Right lobe of liver (tissue), 6 donors: ENCODE results near the gene USP40. TPM values are rescaled to one million over a fixed set of nuclear protein-coding genes. Genes with fewer than 3 reads are reported as not detected.

Experiments
- ATAC-seq, 4 donors: fragments of 200-7000 bp; cut with Tn5 transposase; one replicate each; pipeline ENCODE4 v1.9.1; 2020; ENCODE audit warnings: mild to moderate bottlenecking in 4 of 4, moderate library complexity in 4 of 4
- DNase-seq, 3 donors: peaks; one replicate each; pipeline ENCODE4 v3.0.0-alpha.2; 2020
- H3K27ac ChIP-seq, 3 donors: fragments of 200-600 bp; one replicate each; pipeline ENCODE4 v1.8.0; 2022
- H3K27me3 ChIP-seq, 2 donors: fragments of 200-600 bp; one replicate each; pipeline ENCODE4 v1.8.0; 2022
- H3K36me3 ChIP-seq, 4 donors: fragments of 200-600 bp; sonication (generic) in 1 of 4; one replicate each; pipeline versions ENCODE4 v1.5.1 to v1.8.0; 2017 to 2022; ENCODE audit warnings: control low read depth in 1 of 4
- H3K4me1 ChIP-seq, 4 donors: fragments of 200-600 bp; sonication (generic) in 1 of 4; one replicate each; pipeline versions ENCODE4 v1.5.1 to v1.8.0; 2017 to 2022; ENCODE audit warnings: control low read depth in 1 of 4
- H3K4me3 ChIP-seq, 3 donors: fragments of 200-600 bp; one replicate each; pipeline ENCODE4 v1.8.0; 2022
- H3K9me3 ChIP-seq, 4 donors: fragments of 200-600 bp; sonication (generic) in 1 of 4; one replicate each; pipeline versions ENCODE4 v1.5.1 to v1.8.0; 2017 to 2022; ENCODE audit warnings: control low read depth in 1 of 4
- CTCF ChIP-seq, 4 donors: fragments of 200-600 bp in 3 of 4; fragments of 450-650 bp in 1 of 4; IDR thresholded peaks; one replicate each; pipeline versions ENCODE4 v1.5.1 to v1.8.0; 2016 to 2022; ENCODE audit warnings: antibody characterized with exemption in 4 of 4, mild to moderate bottlenecking in 2 of 4
- POLR2A ChIP-seq: fragments of 450-650 bp; IDR thresholded peaks from one replicate; pipeline ENCODE4 v1.6.1; 2017; ENCODE audit warnings: antibody characterized with exemption, mild to moderate bottlenecking
- WGBS: methylation state at CpG from one replicate; pipeline ENCODE4 v1.1.6; 2018; ENCODE audit warnings: low coverage, low lambda C conversion rate; ENCODE audit not compliant: insufficient coverage; ENCODE audit errors: missing lambda C conversion rate; 5-methylcytosine and 5-hydroxymethylcytosine counted together
- intact Hi-C, 2 donors: fragments of 100-400 bp; cut with DNase I; formaldehyde crosslinking; loops; one replicate each; pipeline versions ENCODE4 v1.11.2 to v1.14.1; 2022
- total RNA-seq, 6 experiments: library from RNA; depleted of rRNA in 2 of 6; stranded (reverse); fragments of >200 nt in 2 of 6; fragmentation: NEBNext Ultra II Directional in 3 of 6; extraction: Animal tissue kit (Norgen Biotek cat#: 25700) in 3 of 6; gene quantifications; one replicate each; pipeline versions ENCODE4 v1.1.0 to v1.2.4, GENCODE V29; 2016 to 2023
- donor health status: DM: no; HTN: yes; CAD: no.
- donor health status: DM: no; HTN: no; CAD: no.
- donor health status: DM: no; HTN: no; CAD: no.
- donor health status: DM: no; HTN: yes; CAD: no.
- donor health status: DM: no; HTN: yes; CAD: no.

USP40 gene
- total RNA-seq, 6 experiments from 2014 or later = 19.9 to 38.8 (median 27.0) TPM

GRCh38 chr2:233473878-233474277 lies 92.7 kb downstream of the USP40 start:
- intact Hi-C loops = no loop called here
- Histone ChIP-seq H3K27ac (no peak overlapping the region), H3K9me3 (no peaks in the 10 kb centered on the region), H3K36me3 (peaks cover 0 to 18% (median 0%) of the 10 kb centered on the region in 4 donors), H3K4me3 (no peak overlapping the region), H3K27me3 (no peaks in the 10 kb centered on the region), H3K4me1 (no peaks in the 10 kb centered on the region)
- TF ChIP-seq CTCF (IDR thresholded peaks at IDR 0.05) = no peak
- TF ChIP-seq POLR2A = no peak
- no CpG with 5 or more reads among the region's 10 CpGs for WGBS
- DNase-seq = peak in 1 of 3 donors; percentile 40
- peak in 1 of 4 donors; percentile 5 for ATAC-seq

- ATAC-seq (no peak), DNase-seq (peak in 1 of 3 donors; percentile 33)
- Histone ChIP-seq H3K27me3 (no peaks in the 10 kb centered on the region), H3K9me3 (no peaks in the 10 kb centered on the region), H3K4me3 (no peak overlapping the region), H3K4me1 (no peaks in the 10 kb centered on the region), H3K27ac (no peak overlapping the region), H3K36me3 (peaks cover 0 to 19% (median 0%) of the 10 kb centered on the region in 4 donors)
- WGBS = 100% methylated on average over 3 of the region's 19 CpGs
- no peak for TF ChIP-seq CTCF (IDR thresholded peaks at IDR 0.05)
- TF ChIP-seq POLR2A = no peak
- intact Hi-C loops = no loop called here
These were observed 93.2 kb downstream of the USP40 start for GRCh38 chr2:233473386-233473791.

GRCh38 chr2:233471291-233472035 lies 95.1 kb downstream of the USP40 start:
- H3K36me3 ChIP-seq = peaks cover 0 to 9% (median 0%) of the 10 kb centered on the region in 4 donors
- DNase-seq (peak in 1 of 3 donors; percentile 34), ATAC-seq (no peak)

GRCh38 chr2:233470839-233471238 lies 95.7 kb downstream of the USP40 start:
- no peaks in the 10 kb centered on the region for H3K9me3 ChIP-seq
- TF ChIP-seq CTCF (IDR thresholded peaks at IDR 0.05) (no peak), POLR2A (no peak)
- DNase-seq (peak in 2 of 3 donors; percentile 36 to 54), ATAC-seq (no peak)
- no peak overlapping the region for H3K4me3 ChIP-seq
- no peaks in the 10 kb centered on the region for H3K4me1 ChIP-seq
- WGBS = 100% methylated on average over 4 of the region's 14 CpGs
- H3K36me3 ChIP-seq = peaks cover 0 to 10% (median 0%) of the 10 kb centered on the region in 4 donors
- no peak overlapping the region for H3K27ac ChIP-seq
- H3K27me3 ChIP-seq = no peaks in the 10 kb centered on the region
- intact Hi-C loops = no loop called here

More at GRCh38 chr2:233471291-233472035, 95.1 kb downstream of the USP40 start:
- Histone ChIP-seq H3K27ac (no peak overlapping the region), H3K27me3 (no peaks in the 10 kb centered on the region), H3K4me1 (no peaks in the 10 kb centered on the region), H3K4me3 (no peak overlapping the region), H3K9me3 (no peaks in the 10 kb centered on the region)
- 94% methylated on average over 5 of the region's 12 CpGs for WGBS
- intact Hi-C loops = no loop called here
- no peak for TF ChIP-seq POLR2A
- no peak for TF ChIP-seq CTCF (IDR thresholded peaks at IDR 0.05)
